Activated CD8-positive, alpha-beta memory T cell treated with anti-CD3 and anti-CD28 coated beads for 4 hours (primary cell): Measurements from ENCODE around the gene ZCCHC3.
A peak's percentile ranks its signal among the peaks of the same experiment; 100 is the strongest.

Experiments used
- DNase-seq, 2 donors: peaks; one replicate each; pipeline ENCODE4 v3.0.0-alpha.2; 2020; ENCODE audit warnings: low read depth in 2 of 2

The ZCCHC3 gene

GRCh38 chr20:346640-347316 is 49.4 kb downstream of the ZCCHC3 start, which contains the start of gene NRSN2:
Gene NRSN2 (plus strand): TSS chr20:347111. CDS start chr20:349644, 2,533 bp downstream.
- DNase-seq: no peak

- DNase-seq: no peak
Measured at GRCh38 chr20:347317-347639, 49.9 kb downstream of the ZCCHC3 start.

GRCh38 chr20:347640-348484 is 50.5 kb downstream of the ZCCHC3 start:
- DNase-seq: peak in 1 of 2 donors; percentile 34

GRCh38 chr20:348972-349841 is 51.8 kb downstream of the ZCCHC3 start:
- no peak for DNase-seq
